IMR-90 (cell line): ENCODE measurements around the gene CFAP210. TPM values are rescaled to one million over a fixed set of nuclear protein-coding genes. Genes with fewer than 3 reads are reported as not detected.

ENCODE experiments used
- ATAC-seq: fragments of 200-7000 bp; cut with Tn5 transposase; 2 replicates; pipeline ENCODE4 v1.9.1; 2020; ENCODE audit warnings: low read depth, mild to moderate bottlenecking, moderate library complexity
- BruUV-seq: library from RNA; stranded (reverse); fragments of 400-500 nt; replicated peaks from 2 replicates; lab custom pipeline; 2021; lab: Mats Ljungman, UMichigan
- CTCF ChIA-PET: fragments of 300-600 bp; formaldehyde crosslinking; extraction: SDS; loops from one replicate; lab custom pipeline; 2021; ENCODE audit warnings: antibody characterized with exemption; lab: Yijun Ruan, JAX
- POLR2A ChIA-PET: fragments of 300-600 bp; sonication (Branson Sonifier 250); formaldehyde crosslinking; loops from one replicate; lab custom pipeline; 2022; ENCODE audit warnings: antibody characterized with exemption; ENCODE audit not compliant: unreplicated experiment; lab: Charles Lee
- DNase-seq: peaks from one replicate; pipeline ENCODE4 v3.0.0; 2013
- H2AFZ ChIP-seq: replicated peaks from 2 replicates; pipeline ENCODE3; 2013; ENCODE audit warnings: low read length, mild to moderate bottlenecking; ENCODE audit not compliant: poor library complexity
- H2AK5ac ChIP-seq: 2 replicates; pipeline ENCODE4 v1.6.1; 2013; ENCODE audit warnings: low read depth, low read length, inconsistent platforms
- H2AK9ac ChIP-seq: replicated peaks from 2 replicates; pipeline ENCODE3; 2013; ENCODE audit warnings: mild to moderate bottlenecking, low read depth, low read length, moderate library complexity; ENCODE audit not compliant: poor library complexity
- H2BK120ac ChIP-seq: 2 replicates; pipeline ENCODE4 v1.6.1; 2013; ENCODE audit warnings: low read depth, low read length, inconsistent platforms
- H2BK15ac ChIP-seq: 3 replicates; pipeline ENCODE4 v1.6.1; 2013; ENCODE audit warnings: low read depth, low read length, inconsistent platforms
- H2BK20ac ChIP-seq: 2 replicates; pipeline ENCODE4 v1.6.1; 2013; ENCODE audit warnings: low read depth, mild to moderate bottlenecking, inconsistent platforms, low read length, moderate library complexity
- H2BK5ac ChIP-seq: 2 replicates; pipeline ENCODE4 v1.6.1; 2013; ENCODE audit warnings: mild to moderate bottlenecking, low read depth, low read length, inconsistent platforms; ENCODE audit not compliant: poor library complexity, severe bottlenecking
- H3K14ac ChIP-seq: replicated peaks from 2 replicates; pipeline ENCODE4 v1.6.1; 2013; ENCODE audit warnings: low read depth, low read length, inconsistent platforms
- H3K18ac ChIP-seq: 2 replicates; pipeline ENCODE4 v1.6.1; 2013; ENCODE audit warnings: low read depth, low read length, control low read depth
- H3K23ac ChIP-seq: 2 replicates; pipeline ENCODE4 v1.6.1; 2013; ENCODE audit warnings: low read depth, low read length, inconsistent platforms
- H3K27ac ChIP-seq: 2 replicates; pipeline ENCODE4 v1.5.1; 2013; ENCODE audit warnings: mild to moderate bottlenecking, control low read depth, low read length; ENCODE audit not compliant: insufficient read depth
- H3K27me3 ChIP-seq: 2 replicates; pipeline ENCODE4 v1.6.1; 2013; ENCODE audit warnings: low read length; ENCODE audit not compliant: control insufficient read depth, insufficient read depth
- H3K36me3 ChIP-seq: 2 replicates; pipeline ENCODE4 v1.6.1; 2013; ENCODE audit warnings: low read length, mixed read lengths; ENCODE audit not compliant: control insufficient read depth, insufficient read depth
- H3K4ac ChIP-seq: 2 replicates; pipeline ENCODE4 v1.6.1; 2013; ENCODE audit warnings: low read depth, low read length, inconsistent platforms
- H3K4me1 ChIP-seq: 2 replicates; pipeline ENCODE4 v1.6.1; 2013; ENCODE audit warnings: low read length, mixed read lengths; ENCODE audit not compliant: control insufficient read depth, insufficient read depth
- H3K4me2 ChIP-seq: 2 replicates; pipeline ENCODE4 v1.6.1; 2013; ENCODE audit warnings: low read depth, mild to moderate bottlenecking, control low read depth, low read length, moderate library complexity
- H3K4me3 ChIP-seq: 2 replicates; pipeline ENCODE4 v1.5.1; 2013; ENCODE audit warnings: low read depth, mild to moderate bottlenecking, control low read depth, low read length, moderate library complexity; ENCODE audit not compliant: insufficient read depth
- H3K56ac ChIP-seq: 2 replicates; pipeline ENCODE4 v1.6.1; 2013; ENCODE audit warnings: low read length, inconsistent platforms; ENCODE audit not compliant: insufficient read depth; ENCODE audit errors: extremely low read depth
- H3K79me1 ChIP-seq, 2 experiments: 2 replicates each; pipeline ENCODE4 v1.6.1; 2013; ENCODE audit warnings: low read length in 2 of 2, inconsistent platforms in 1 of 2, low read depth in 1 of 2
- H3K9ac ChIP-seq: 2 replicates; pipeline ENCODE4 v1.6.1; 2013; ENCODE audit warnings: low read depth, low read length, control low read depth
- H3K9me1 ChIP-seq: 2 replicates; pipeline ENCODE4 v1.6.1; 2013; ENCODE audit warnings: low read length, inconsistent platforms; ENCODE audit not compliant: insufficient read depth
- H3K9me3 ChIP-seq: 2 replicates; pipeline ENCODE4 v1.6.1; 2013; ENCODE audit warnings: low read length; ENCODE audit not compliant: control insufficient read depth, insufficient read depth
- H4K20me1 ChIP-seq: 2 replicates; pipeline ENCODE4 v1.6.1; 2013; ENCODE audit warnings: low read length, inconsistent platforms; ENCODE audit not compliant: insufficient read depth
- H4K5ac ChIP-seq: 2 replicates; pipeline ENCODE4 v1.6.1; 2013; ENCODE audit warnings: mild to moderate bottlenecking, low read depth, low read length, control low read depth
- H4K8ac ChIP-seq, 2 experiments: 2 replicates each; pipeline ENCODE4 v1.6.1; 2013; ENCODE audit warnings: low read depth in 2 of 2, low read length in 2 of 2, control low read depth in 1 of 2, inconsistent platforms in 1 of 2
- H4K91ac ChIP-seq: 2 replicates; pipeline ENCODE4 v1.6.1; 2013; ENCODE audit warnings: low read depth, low read length, inconsistent platforms; ENCODE audit not compliant: insufficient read depth
- CHD1 ChIP-seq: IDR thresholded peaks from 2 replicates; pipeline ENCODE4 v1.6.1; 2012; ENCODE audit warnings: low read depth, low read length, improper control_type of control experiment
- MAZ ChIP-seq: IDR thresholded peaks from 2 replicates; pipeline ENCODE4 v1.6.1; 2012; ENCODE audit warnings: low read depth, mild to moderate bottlenecking, low read length, improper control_type of control experiment, moderate library complexity, borderline replicate concordance
- POLR2A ChIP-seq: IDR thresholded peaks from 2 replicates; pipeline ENCODE4 v1.6.1; 2012; ENCODE audit warnings: mild to moderate bottlenecking, low read depth, low read length
- RFX5 ChIP-seq: IDR thresholded peaks from 2 replicates; pipeline ENCODE4 v1.8.0; 2012; ENCODE audit warnings: low read depth, mild to moderate bottlenecking, low read length, moderate library complexity
- WGBS, 2 experiments: methylation state at CpG; one replicate each; pipeline versions ENCODE4 v1.1.5 to v1.1.7; 2013; ENCODE audit warnings: missing lambda C conversion rate in 2 of 2; ENCODE audit not compliant: insufficient read length in 1 of 2; ENCODE audit errors: extremely low coverage in 2 of 2; 5-methylcytosine and 5-hydroxymethylcytosine counted together
- dilution Hi-C: fragments of 300-500 bp; cut with HindIII; formaldehyde crosslinking; loops from one replicate; pipeline ENCODE4 v1.14.3; 2018; ENCODE audit warnings: low sequenced_read_pairs; ENCODE audit not compliant: unreplicated experiment
- in situ Hi-C: fragments of 300-500 bp; cut with MboI; formaldehyde crosslinking; loops from 3 replicates; pipeline ENCODE4 v1.14.3; 2019; ENCODE audit warnings: low sequenced_read_pairs, inconsistent platforms, mixed read lengths
- intact Hi-C: fragments of 100-400 bp; cut with micrococcal nuclease; formaldehyde crosslinking; loops from 2 replicates; pipeline ENCODE4 v1.10.0; 2022
- polyA plus RNA-seq, 3 experiments: library from polyadenylated mRNA; depleted of rRNA; stranded (reverse); fragments of >200 nt; gene quantifications; 2 replicates each; pipeline ENCODE4 v1.2.3, GENCODE V29; 2012; ENCODE audit warnings: low replicate concordance in 1 of 3
- total RNA-seq: library from RNA; depleted of rRNA; stranded (reverse); fragments of >200 nt; gene quantifications from 2 replicates; pipeline ENCODE4 v1.2.3, GENCODE V29; 2012

Gene CFAP210
- total and polyA plus RNA-seq, 2 of the 4 experiments (the other 2 are of a cell fraction) = not detected

DNA sequence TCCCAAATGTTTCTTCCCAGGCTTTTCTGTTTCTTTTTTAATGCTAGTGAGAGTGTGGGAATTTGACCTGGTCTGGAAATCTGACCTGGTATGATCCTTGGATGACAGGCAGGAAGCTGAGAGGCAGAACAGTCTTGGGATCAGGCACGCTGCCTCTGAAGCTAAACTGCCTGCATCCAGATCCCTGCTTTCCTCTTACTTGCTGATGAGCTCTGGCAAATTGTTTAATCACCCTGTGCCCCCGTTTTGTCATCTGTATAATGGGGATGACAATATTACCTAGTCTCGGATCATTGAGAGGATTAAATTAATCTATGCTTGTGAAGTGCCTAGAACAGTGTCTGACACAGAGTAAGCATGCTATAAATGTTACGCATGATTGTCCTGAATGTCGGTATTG is 42.7 kb upstream of the CFAP210 start:
- ATAC-seq = no peak
- WGBS, 2 experiments = 92% methylated on average over 2 of the region's 5 CpGs; no CpG with 5 or more reads in 1 of the 2 experiments
- H4K8ac ChIP-seq = no peak overlapping the region
- H3K56ac ChIP-seq = no peak overlapping the region
- no peak overlapping the region for H3K23ac ChIP-seq
- no peak overlapping the region for H3K18ac ChIP-seq
- no peak for DNase-seq
- H2AFZ ChIP-seq = no peak overlapping the region
- dilution Hi-C loops (no loop called here), intact Hi-C loops (no loop called here), in situ Hi-C loops (no loop called here)
- H3K79me1 ChIP-seq = peaks cover 0 to 4% of the 10 kb centered on the region in 2 experiments; a peak in 1 of 4 replicates
- H3K4me1 ChIP-seq = no peaks in the 10 kb centered on the region
- H2BK20ac ChIP-seq = no peak overlapping the region
- no TSS peak for BruUV-seq
- no peak overlapping the region for H3K9ac ChIP-seq
- H3K27me3 ChIP-seq = peaks cover 5% of the 10 kb centered on the region
- no peak overlapping the region for H2AK5ac ChIP-seq
- H3K4ac ChIP-seq = no peak overlapping the region
- H3K36me3 ChIP-seq = peaks cover 3% of the 10 kb centered on the region; the same call in 1 of the 2 replicates
- no peak overlapping the region for H2BK5ac ChIP-seq
- ChIA-PET POLR2A (interaction anchor here (0.7 kb wide), 1 partner anchor 86 kb away, joined by 4 read pairs; no protein-coding TSS in a partner anchor), CTCF (no interaction called here)
- no peak overlapping the region for H3K4me2 ChIP-seq
- H3K9me3 ChIP-seq = no peaks in the 10 kb centered on the region
- no peak overlapping the region for H4K5ac ChIP-seq
- H3K27ac ChIP-seq = no peak overlapping the region
- H2BK120ac ChIP-seq = no peak overlapping the region
- H2BK15ac ChIP-seq = no peak overlapping the region
- H3K9me1 ChIP-seq = no peaks in the 10 kb centered on the region
- TF ChIP-seq POLR2A (no peak), CHD1 (no peak), MAZ (no peak), RFX5 (no peak)
- H2AK9ac ChIP-seq = no peak overlapping the region
- H4K20me1 ChIP-seq = no peaks in the 10 kb centered on the region
- H3K4me3 ChIP-seq = no peak overlapping the region
- H4K91ac ChIP-seq = no peak overlapping the region
- H3K14ac ChIP-seq = no peak overlapping the region
